SK-N-SH (cell line): ENCODE measurements around the gene STXBP6.

Source experiments
- TF ChIP-seq, protein P1 (sequence below): fragments of 200-600 bp; sonication (generic); IDR thresholded peaks from 2 replicates; pipeline ENCODE4 v1.6.1; 2017; ENCODE audit warnings: antibody characterized with exemption, mild to moderate bottlenecking, moderate library complexity
- TF ChIP-seq, protein P2 (sequence below): IDR thresholded peaks from 2 replicates; pipeline ENCODE4 v1.4.0; 2012; ENCODE audit warnings: low read depth

GRCh38 chr14:24940213-24940783, 109.6 kb downstream of the STXBP6 start:
- TF ChIP-seq, protein P1, sequence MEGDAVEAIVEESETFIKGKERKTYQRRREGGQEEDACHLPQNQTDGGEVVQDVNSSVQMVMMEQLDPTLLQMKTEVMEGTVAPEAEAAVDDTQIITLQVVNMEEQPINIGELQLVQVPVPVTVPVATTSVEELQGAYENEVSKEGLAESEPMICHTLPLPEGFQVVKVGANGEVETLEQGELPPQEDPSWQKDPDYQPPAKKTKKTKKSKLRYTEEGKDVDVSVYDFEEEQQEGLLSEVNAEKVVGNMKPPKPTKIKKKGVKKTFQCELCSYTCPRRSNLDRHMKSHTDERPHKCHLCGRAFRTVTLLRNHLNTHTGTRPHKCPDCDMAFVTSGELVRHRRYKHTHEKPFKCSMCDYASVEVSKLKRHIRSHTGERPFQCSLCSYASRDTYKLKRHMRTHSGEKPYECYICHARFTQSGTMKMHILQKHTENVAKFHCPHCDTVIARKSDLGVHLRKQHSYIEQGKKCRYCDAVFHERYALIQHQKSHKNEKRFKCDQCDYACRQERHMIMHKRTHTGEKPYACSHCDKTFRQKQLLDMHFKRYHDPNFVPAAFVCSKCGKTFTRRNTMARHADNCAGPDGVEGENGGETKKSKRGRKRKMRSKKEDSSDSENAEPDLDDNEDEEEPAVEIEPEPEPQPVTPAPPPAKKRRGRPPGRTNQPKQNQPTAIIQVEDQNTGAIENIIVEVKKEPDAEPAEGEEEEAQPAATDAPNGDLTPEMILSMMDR, result no peak
- TF ChIP-seq, protein P2, sequence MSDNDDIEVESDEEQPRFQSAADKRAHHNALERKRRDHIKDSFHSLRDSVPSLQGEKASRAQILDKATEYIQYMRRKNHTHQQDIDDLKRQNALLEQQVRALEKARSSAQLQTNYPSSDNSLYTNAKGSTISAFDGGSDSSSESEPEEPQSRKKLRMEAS, result no peak
